B cell (primary cell): Measurements from ENCODE around the gene DAG1.

Experiments
- EZH2 ChIP-seq: IDR thresholded peaks from 2 replicates; pipeline ENCODE4 v1.6.1; 2012; ENCODE audit warnings: borderline replicate concordance, low read depth, mild to moderate bottlenecking, moderate library complexity, low read length; ENCODE audit not compliant: insufficient read depth, poor library complexity, severe bottlenecking
- TF ChIP-seq, protein P1 (sequence below): fragments of 200-600 bp; IDR thresholded peaks from one replicate; pipeline ENCODE4 v1.8.0; 2022; ENCODE audit warnings: antibody characterized with exemption, mild to moderate bottlenecking

DNA sequence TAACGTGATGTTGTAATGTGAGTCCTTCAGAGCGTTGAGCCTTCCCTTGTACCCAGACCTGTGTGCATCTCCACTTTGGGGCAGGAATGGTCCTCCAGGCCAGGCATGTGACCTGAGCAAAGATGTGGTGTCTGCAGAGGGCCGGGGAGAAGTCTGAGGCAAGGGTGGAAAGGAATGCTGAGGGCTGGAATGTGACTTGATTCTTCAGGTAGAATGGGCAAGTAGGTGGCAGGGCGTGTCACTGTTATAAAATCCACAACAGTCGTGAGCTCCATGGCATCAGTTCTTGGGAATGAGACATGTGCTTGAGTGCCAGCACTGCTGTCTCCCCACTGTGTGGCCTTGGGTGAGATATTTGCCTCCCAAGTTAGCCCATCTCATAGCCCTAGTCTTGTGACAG, 60.2 kb downstream of the DAG1 start:
- TF ChIP-seq, protein P1, sequence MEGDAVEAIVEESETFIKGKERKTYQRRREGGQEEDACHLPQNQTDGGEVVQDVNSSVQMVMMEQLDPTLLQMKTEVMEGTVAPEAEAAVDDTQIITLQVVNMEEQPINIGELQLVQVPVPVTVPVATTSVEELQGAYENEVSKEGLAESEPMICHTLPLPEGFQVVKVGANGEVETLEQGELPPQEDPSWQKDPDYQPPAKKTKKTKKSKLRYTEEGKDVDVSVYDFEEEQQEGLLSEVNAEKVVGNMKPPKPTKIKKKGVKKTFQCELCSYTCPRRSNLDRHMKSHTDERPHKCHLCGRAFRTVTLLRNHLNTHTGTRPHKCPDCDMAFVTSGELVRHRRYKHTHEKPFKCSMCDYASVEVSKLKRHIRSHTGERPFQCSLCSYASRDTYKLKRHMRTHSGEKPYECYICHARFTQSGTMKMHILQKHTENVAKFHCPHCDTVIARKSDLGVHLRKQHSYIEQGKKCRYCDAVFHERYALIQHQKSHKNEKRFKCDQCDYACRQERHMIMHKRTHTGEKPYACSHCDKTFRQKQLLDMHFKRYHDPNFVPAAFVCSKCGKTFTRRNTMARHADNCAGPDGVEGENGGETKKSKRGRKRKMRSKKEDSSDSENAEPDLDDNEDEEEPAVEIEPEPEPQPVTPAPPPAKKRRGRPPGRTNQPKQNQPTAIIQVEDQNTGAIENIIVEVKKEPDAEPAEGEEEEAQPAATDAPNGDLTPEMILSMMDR, result no peak
- no peak for TF ChIP-seq EZH2
